Measurements from ENCODE around the gene LGALS9C. TPM values are rescaled to one million over a fixed set of nuclear protein-coding genes. Genes with fewer than 3 reads are reported as not detected.
A peak's percentile ranks its signal among the peaks of the same experiment; 100 is the strongest.
"Not testable (repeated sequence)": the region's sequence is repeated elsewhere in the genome, so short reads cannot be mapped to it uniquely, and the experiment has no call there.

LGALS9C gene
- total RNA-seq, 1 donor from 2014 or later, result not detected

GRCh38 chr17:18466250-18466983 is 10.2 kb upstream of the LGALS9C start:
- H3K9me3 ChIP-seq; H3K27me3 ChIP-seq; DNase-seq; intact Hi-C loops (cut with DNase I); H3K27ac ChIP-seq; H3K36me3 ChIP-seq; H3K4me1 ChIP-seq; H3K4me3 ChIP-seq; ATAC-seq: not testable (repeated sequence)

- H3K4me1 ChIP-seq; ATAC-seq; intact Hi-C loops (cut with DNase I); H3K27ac ChIP-seq; H3K4me3 ChIP-seq; DNase-seq; H3K27me3 ChIP-seq; H3K36me3 ChIP-seq; H3K9me3 ChIP-seq: not testable (repeated sequence)
Measured at GRCh38 chr17:18467001-18467400, 9.6 kb upstream of the LGALS9C start.

- intact Hi-C loops (cut with DNase I); H3K27ac ChIP-seq; H3K36me3 ChIP-seq; H3K9me3 ChIP-seq; DNase-seq; H3K4me3 ChIP-seq; ATAC-seq; H3K4me1 ChIP-seq; H3K27me3 ChIP-seq: not testable (repeated sequence)
Measured at GRCh38 chr17:18468472-18469171, 8.0 kb upstream of the LGALS9C start.

GRCh38 chr17:18469837-18470236 is 6.8 kb upstream of the LGALS9C start:
- ATAC-seq; H3K27me3 ChIP-seq; H3K27ac ChIP-seq; H3K4me1 ChIP-seq; DNase-seq; H3K36me3 ChIP-seq; intact Hi-C loops (cut with DNase I); H3K9me3 ChIP-seq; H3K4me3 ChIP-seq: not testable (repeated sequence)

GRCh38 chr17:18470345-18470930 is 6.2 kb upstream of the LGALS9C start:
- DNase-seq; H3K27ac ChIP-seq; H3K36me3 ChIP-seq; intact Hi-C loops (cut with DNase I); ATAC-seq; H3K27me3 ChIP-seq; H3K9me3 ChIP-seq; H3K4me3 ChIP-seq; H3K4me1 ChIP-seq: not testable (repeated sequence)

- H3K4me1 ChIP-seq; ATAC-seq; H3K27ac ChIP-seq; intact Hi-C loops (cut with DNase I); H3K27me3 ChIP-seq; H3K9me3 ChIP-seq; H3K36me3 ChIP-seq; DNase-seq; H3K4me3 ChIP-seq: not testable (repeated sequence)
Measured at GRCh38 chr17:18473967-18474366, 2.6 kb upstream of the LGALS9C start.

GRCh38 chr17:18474754-18475153 is 1.8 kb upstream of the LGALS9C start:
- not testable (repeated sequence) for H3K4me1 ChIP-seq

GRCh38 chr17:18477367-18477766 is 778 bp downstream of the LGALS9C start:
- not testable (repeated sequence) for H3K4me3 ChIP-seq, ATAC-seq

More at GRCh38 chr17:18474754-18475153, 1.8 kb upstream of the LGALS9C start:
- H3K27me3 ChIP-seq; intact Hi-C loops (cut with DNase I); H3K9me3 ChIP-seq; H3K4me3 ChIP-seq; ATAC-seq; H3K36me3 ChIP-seq; H3K27ac ChIP-seq; DNase-seq: not testable (repeated sequence)

GRCh38 chr17:18478362-18478761 is 1.8 kb downstream of the LGALS9C start:
- H3K27ac ChIP-seq, result not testable (repeated sequence)
- peak; percentile 46 for ATAC-seq

More at GRCh38 chr17:18477367-18477766, 778 bp downstream of the LGALS9C start:
- H3K27ac ChIP-seq; H3K36me3 ChIP-seq; intact Hi-C loops (cut with DNase I); H3K4me1 ChIP-seq; H3K9me3 ChIP-seq; DNase-seq; H3K27me3 ChIP-seq: not testable (repeated sequence)

GRCh38 chr17:18478977-18479595 is 2.5 kb downstream of the LGALS9C start:
- ATAC-seq; H3K36me3 ChIP-seq; H3K4me1 ChIP-seq; H3K4me3 ChIP-seq; intact Hi-C loops (cut with DNase I); H3K27ac ChIP-seq; DNase-seq; H3K27me3 ChIP-seq; H3K9me3 ChIP-seq: not testable (repeated sequence)

More at GRCh38 chr17:18478362-18478761, 1.8 kb downstream of the LGALS9C start:
- H3K4me3 ChIP-seq; DNase-seq; H3K4me1 ChIP-seq; H3K36me3 ChIP-seq; intact Hi-C loops (cut with DNase I); H3K27me3 ChIP-seq; H3K9me3 ChIP-seq: not testable (repeated sequence)

GRCh38 chr17:18481775-18482174 is 5.2 kb downstream of the LGALS9C start:
- H3K36me3 ChIP-seq; intact Hi-C loops (cut with DNase I); H3K27me3 ChIP-seq; H3K4me3 ChIP-seq; DNase-seq; H3K9me3 ChIP-seq; H3K4me1 ChIP-seq; ATAC-seq; H3K27ac ChIP-seq: not testable (repeated sequence)

GRCh38 chr17:18485936-18486464 is 9.4 kb downstream of the LGALS9C start:
- H3K27me3 ChIP-seq; DNase-seq; ATAC-seq; H3K27ac ChIP-seq; intact Hi-C loops (cut with DNase I); H3K9me3 ChIP-seq; H3K36me3 ChIP-seq; H3K4me1 ChIP-seq; H3K4me3 ChIP-seq: not testable (repeated sequence)

GRCh38 chr17:18487633-18488032 is 11.0 kb downstream of the LGALS9C start:
- intact Hi-C loops (cut with DNase I); H3K36me3 ChIP-seq; ATAC-seq; H3K4me3 ChIP-seq; H3K9me3 ChIP-seq; H3K27me3 ChIP-seq; H3K27ac ChIP-seq; DNase-seq; H3K4me1 ChIP-seq: not testable (repeated sequence)

Measured in upper lobe of right lung (tissue), 1 donor.